Hepatocyte (in vitro differentiated cells): ENCODE measurements around the gene ROR1. TPM values are rescaled to one million over a fixed set of nuclear protein-coding genes. Genes with fewer than 3 reads are reported as not detected.

Experiments used
- DNase-seq: peaks from one replicate; pipeline ENCODE4 v3.0.0-alpha.2; 2016; ENCODE audit warnings: low spot score
- H2AFZ ChIP-seq: fragments of 200-600 bp; sonication (generic); 2 replicates; pipeline ENCODE4 v1.6.0; 2016; ENCODE audit warnings: antibody characterized with exemption, mild to moderate bottlenecking
- H3K27ac ChIP-seq: fragments of 200-600 bp; sonication (generic); 2 replicates; pipeline ENCODE4 v1.5.1; 2016; ENCODE audit warnings: mild to moderate bottlenecking
- H3K27me3 ChIP-seq: fragments of 200-600 bp; sonication (generic); 2 replicates; pipeline ENCODE4 v1.6.1; 2016
- H3K36me3 ChIP-seq: fragments of 200-600 bp; sonication (generic); replicated peaks from 2 replicates; pipeline ENCODE4 v1.5.1; 2016; ENCODE audit warnings: low read depth; ENCODE audit not compliant: insufficient read depth
- H3K4me1 ChIP-seq: fragments of 200-600 bp; sonication (generic); 2 replicates; pipeline ENCODE4 v1.5.1; 2016; ENCODE audit warnings: mild to moderate bottlenecking, moderate library complexity; ENCODE audit not compliant: insufficient read depth
- H3K4me2 ChIP-seq: fragments of 200-600 bp; sonication (generic); 2 replicates; pipeline ENCODE4 v1.6.0; 2016
- H3K4me3 ChIP-seq: fragments of 200-600 bp; sonication (generic); 2 replicates; pipeline ENCODE4 v1.5.1; 2016; ENCODE audit warnings: mild to moderate bottlenecking
- H3K79me2 ChIP-seq: fragments of 200-600 bp; sonication (generic); 2 replicates; pipeline ENCODE4 v1.6.0; 2017; ENCODE audit warnings: mild to moderate bottlenecking
- H3K9me2 ChIP-seq: fragments of 200-600 bp; sonication (generic); replicated peaks from 2 replicates; pipeline ENCODE4 v1.6.0; 2017; ENCODE audit warnings: mild to moderate bottlenecking; ENCODE audit not compliant: insufficient read depth
- H3K9me3 ChIP-seq: fragments of 200-600 bp; sonication (generic); 2 replicates; pipeline ENCODE4 v1.5.1; 2016; ENCODE audit warnings: low read depth, mild to moderate bottlenecking
- H4K20me1 ChIP-seq: fragments of 200-600 bp; sonication (generic); 2 replicates; pipeline ENCODE4 v1.6.0; 2016; ENCODE audit warnings: mild to moderate bottlenecking; ENCODE audit not compliant: insufficient read depth, poor library complexity, severe bottlenecking
- EZH2 ChIP-seq: fragments of 200-600 bp; sonication (generic); IDR thresholded peaks from 2 replicates; pipeline ENCODE4 v1.6.1; 2016; ENCODE audit warnings: antibody characterized with exemption, mild to moderate bottlenecking, borderline replicate concordance
- EZH2phosphoT487 ChIP-seq: fragments of 200-600 bp; sonication (generic); IDR thresholded peaks from one replicate; pipeline ENCODE4 v1.6.1; 2018; ENCODE audit warnings: antibody characterized with exemption, mild to moderate bottlenecking, low read depth, moderate library complexity; ENCODE audit not compliant: unreplicated experiment, severe bottlenecking
- WGBS: methylation state at CpG from one replicate; pipeline ENCODE4 v1.1.6; 2016; ENCODE audit warnings: low lambda C conversion rate; ENCODE audit errors: missing lambda C conversion rate; 5-methylcytosine and 5-hydroxymethylcytosine counted together
- polyA plus RNA-seq: library from polyadenylated mRNA; unstranded; fragments of >200 nt; fragmentation: Nextera tagmentation; extraction: Ambion mirVana; gene quantifications from 2 replicates; pipeline ENCODE4 v1.2.1, GENCODE V29; 2016
- total RNA-seq: library from RNA; depleted of rRNA; stranded (reverse); fragments of >200 nt; gene quantifications from 2 replicates; pipeline ENCODE4 v1.2.3, GENCODE V29; 2014
- TF ChIP-seq, protein P1 (sequence below): fragments of 200-600 bp; sonication (generic); IDR thresholded peaks from 2 replicates; pipeline ENCODE4 v1.5.1; 2016; ENCODE audit warnings: antibody characterized with exemption, mild to moderate bottlenecking; ENCODE audit not compliant: poor library complexity

Gene ROR1
- total and polyA plus RNA-seq, 2 experiments from 2014 or later, result 16.4 to 27.7 TPM

DNA sequence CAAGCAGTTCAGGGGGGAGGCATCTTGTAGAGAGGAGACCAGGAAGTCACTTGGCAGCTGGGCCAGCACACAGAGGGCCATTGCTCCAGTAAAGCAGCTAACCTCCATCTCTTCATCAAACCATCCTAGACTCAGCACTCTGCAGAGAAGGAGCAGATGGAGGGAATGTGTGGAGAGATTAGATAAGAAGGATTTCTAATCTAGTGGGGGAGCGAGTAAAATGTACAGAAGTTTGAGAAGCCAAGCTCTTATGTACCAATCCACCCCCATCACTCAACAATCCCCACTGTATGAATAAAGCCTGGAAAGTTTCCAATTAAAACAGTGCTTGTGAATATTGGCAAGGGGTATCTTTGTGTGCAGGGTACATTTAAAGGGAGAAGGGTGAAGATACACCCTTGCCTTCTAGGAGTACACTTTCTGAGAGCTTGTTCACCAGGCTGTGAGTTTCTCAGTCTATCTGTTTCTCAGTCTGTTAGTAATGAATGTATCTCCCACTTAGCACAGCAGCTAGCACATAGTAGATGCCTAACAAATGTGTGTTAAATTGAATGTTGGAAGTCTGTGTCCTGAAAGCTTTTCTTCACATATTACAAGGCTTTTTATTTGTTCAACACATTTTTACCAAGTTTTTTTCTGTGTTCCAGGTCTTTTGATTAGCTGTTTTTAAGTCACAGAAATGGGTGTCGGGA, 286.9 kb downstream of the ROR1 start:
- Histone ChIP-seq H3K27me3 (no peaks in the 10 kb centered on the region), H3K9me2 (no peaks in the 10 kb centered on the region), H3K4me1 (no peaks in the 10 kb centered on the region), H3K9me3 (peaks cover 9% of the 10 kb centered on the region), H3K4me3 (no peak overlapping the region), H3K27ac (no peak overlapping the region), H4K20me1 (no peaks in the 10 kb centered on the region), H3K4me2 (no peak overlapping the region), H2AFZ (no peak overlapping the region), H3K36me3 (no peaks in the 10 kb centered on the region), H3K79me2 (peaks cover 2% of the 10 kb centered on the region)
- WGBS, result 74% methylated on average over 2 of the region's 2 CpGs
- TF ChIP-seq EZH2phosphoT487, result no peak
- TF ChIP-seq, protein P1, sequence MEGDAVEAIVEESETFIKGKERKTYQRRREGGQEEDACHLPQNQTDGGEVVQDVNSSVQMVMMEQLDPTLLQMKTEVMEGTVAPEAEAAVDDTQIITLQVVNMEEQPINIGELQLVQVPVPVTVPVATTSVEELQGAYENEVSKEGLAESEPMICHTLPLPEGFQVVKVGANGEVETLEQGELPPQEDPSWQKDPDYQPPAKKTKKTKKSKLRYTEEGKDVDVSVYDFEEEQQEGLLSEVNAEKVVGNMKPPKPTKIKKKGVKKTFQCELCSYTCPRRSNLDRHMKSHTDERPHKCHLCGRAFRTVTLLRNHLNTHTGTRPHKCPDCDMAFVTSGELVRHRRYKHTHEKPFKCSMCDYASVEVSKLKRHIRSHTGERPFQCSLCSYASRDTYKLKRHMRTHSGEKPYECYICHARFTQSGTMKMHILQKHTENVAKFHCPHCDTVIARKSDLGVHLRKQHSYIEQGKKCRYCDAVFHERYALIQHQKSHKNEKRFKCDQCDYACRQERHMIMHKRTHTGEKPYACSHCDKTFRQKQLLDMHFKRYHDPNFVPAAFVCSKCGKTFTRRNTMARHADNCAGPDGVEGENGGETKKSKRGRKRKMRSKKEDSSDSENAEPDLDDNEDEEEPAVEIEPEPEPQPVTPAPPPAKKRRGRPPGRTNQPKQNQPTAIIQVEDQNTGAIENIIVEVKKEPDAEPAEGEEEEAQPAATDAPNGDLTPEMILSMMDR, result no peak
- TF ChIP-seq EZH2, result no peak
- no peak for DNase-seq

DNA sequence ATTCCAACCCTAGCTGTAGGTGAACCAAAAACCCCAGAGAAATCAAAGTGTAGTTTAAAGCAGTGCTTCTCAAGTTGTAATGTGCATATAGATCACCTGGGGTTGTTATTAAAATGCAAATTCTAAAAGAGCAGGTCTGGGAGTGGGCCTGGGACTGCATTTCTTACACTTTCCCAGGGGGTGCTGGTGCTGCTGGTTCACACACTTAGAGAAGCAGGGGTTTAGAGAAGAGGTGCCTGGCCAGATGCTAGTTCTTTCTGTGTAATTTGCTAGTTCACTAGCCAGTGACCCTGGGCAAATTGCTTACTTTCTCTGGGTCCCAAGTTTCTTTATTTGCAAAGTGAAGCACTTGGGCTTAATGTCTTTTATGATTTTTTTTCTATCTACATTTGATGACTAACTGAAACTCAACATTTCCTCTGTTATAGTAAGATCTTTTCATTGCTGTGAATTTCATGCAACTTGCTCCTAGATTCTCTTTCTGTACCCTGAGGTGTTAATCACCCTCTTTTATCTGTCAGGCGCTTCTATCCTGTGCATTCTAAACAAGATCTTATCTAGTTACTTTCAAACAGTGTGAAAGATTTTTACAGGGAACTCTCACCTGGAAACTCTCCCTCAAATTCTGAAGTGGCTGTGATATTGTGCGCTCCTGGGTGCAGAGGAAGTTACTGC, 287.8 kb downstream of the ROR1 start:
- Histone ChIP-seq H3K27ac (no peak overlapping the region), H3K4me2 (no peak overlapping the region), H3K4me3 (no peak overlapping the region), H3K9me2 (no peaks in the 10 kb centered on the region), H3K27me3 (no peaks in the 10 kb centered on the region), H3K4me1 (no peaks in the 10 kb centered on the region), H3K9me3 (peaks cover 9% of the 10 kb centered on the region), H3K79me2 (peaks cover 2% of the 10 kb centered on the region), H2AFZ (no peak overlapping the region), H3K36me3 (no peaks in the 10 kb centered on the region), H4K20me1 (no peaks in the 10 kb centered on the region)
- TF ChIP-seq EZH2phosphoT487, result no peak
- no peak for TF ChIP-seq EZH2
- TF ChIP-seq, protein P1, result no peak
- WGBS, result 73% methylated on average over 2 of the region's 2 CpGs
- no peak for DNase-seq

DNA sequence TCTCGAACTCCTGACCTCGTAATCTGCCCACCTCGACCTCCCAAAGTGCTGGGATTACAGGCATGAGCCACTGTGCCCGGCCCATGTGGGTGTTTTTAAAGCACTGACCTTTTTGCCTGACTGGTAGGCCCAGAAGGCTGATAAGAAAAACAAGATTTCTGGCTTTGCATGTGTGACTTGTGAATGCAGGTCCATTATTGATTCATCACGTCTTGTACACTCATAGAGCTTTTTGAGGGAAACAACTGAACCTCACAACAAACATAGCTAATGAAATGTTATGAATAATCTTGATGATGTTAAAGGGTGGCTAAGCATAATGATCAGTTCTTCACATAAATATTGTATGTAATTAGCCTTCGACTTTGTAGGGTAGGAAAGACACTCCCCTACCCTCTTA, 288.7 kb downstream of the ROR1 start:
- Histone ChIP-seq H3K79me2 (peaks cover 2% of the 10 kb centered on the region), H3K9me3 (peaks cover 9% of the 10 kb centered on the region), H3K4me2 (no peak overlapping the region), H3K36me3 (no peaks in the 10 kb centered on the region), H3K27ac (no peak overlapping the region), H3K9me2 (no peaks in the 10 kb centered on the region), H3K27me3 (no peaks in the 10 kb centered on the region), H4K20me1 (no peaks in the 10 kb centered on the region), H2AFZ (no peak overlapping the region), H3K4me1 (no peaks in the 10 kb centered on the region), H3K4me3 (no peak overlapping the region)
- TF ChIP-seq EZH2phosphoT487 (no peak), EZH2 (no peak)
- TF ChIP-seq, protein P1, result no peak
- no peak for DNase-seq
- WGBS, result 83% methylated on average over 6 of the region's 6 CpGs
